T-helper 2 cell (primary cell): Measurements from ENCODE around the gene ACOT9.
"Not testable (repeated sequence)": the region's sequence is repeated elsewhere in the genome, so short reads cannot be mapped to it uniquely, and the experiment has no call there.

Experiments used
- DNase-seq, 5 experiments: peaks; one replicate each; pipeline versions ENCODE4 v3.0.0 to v3.0.0-alpha.2; 2012 to 2022

ACOT9 gene

GRCh38 chrX:23765868-23766267 lies 22.8 kb upstream of the ACOT9 start:
- DNase-seq = no peak

DNA sequence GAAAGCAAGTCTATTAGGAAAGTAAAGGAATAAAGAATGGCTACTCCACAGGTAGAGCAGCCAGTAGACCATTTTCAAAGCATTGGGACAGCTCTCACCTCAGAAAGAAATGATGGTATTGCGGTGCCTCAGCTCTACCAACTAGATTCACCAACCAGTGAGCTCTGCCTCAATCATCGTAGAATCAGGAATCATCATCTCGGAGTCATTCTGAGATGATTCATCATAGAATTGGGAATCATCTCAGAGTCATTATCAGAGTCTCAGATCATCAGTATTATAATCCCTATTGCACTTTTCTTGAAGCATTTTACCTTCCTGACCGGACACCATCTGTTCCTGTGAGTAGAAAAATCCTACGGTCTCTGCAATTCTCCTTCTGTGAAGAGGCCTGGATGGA lies 22.4 kb upstream of the ACOT9 start:
- no peak for DNase-seq

DNA sequence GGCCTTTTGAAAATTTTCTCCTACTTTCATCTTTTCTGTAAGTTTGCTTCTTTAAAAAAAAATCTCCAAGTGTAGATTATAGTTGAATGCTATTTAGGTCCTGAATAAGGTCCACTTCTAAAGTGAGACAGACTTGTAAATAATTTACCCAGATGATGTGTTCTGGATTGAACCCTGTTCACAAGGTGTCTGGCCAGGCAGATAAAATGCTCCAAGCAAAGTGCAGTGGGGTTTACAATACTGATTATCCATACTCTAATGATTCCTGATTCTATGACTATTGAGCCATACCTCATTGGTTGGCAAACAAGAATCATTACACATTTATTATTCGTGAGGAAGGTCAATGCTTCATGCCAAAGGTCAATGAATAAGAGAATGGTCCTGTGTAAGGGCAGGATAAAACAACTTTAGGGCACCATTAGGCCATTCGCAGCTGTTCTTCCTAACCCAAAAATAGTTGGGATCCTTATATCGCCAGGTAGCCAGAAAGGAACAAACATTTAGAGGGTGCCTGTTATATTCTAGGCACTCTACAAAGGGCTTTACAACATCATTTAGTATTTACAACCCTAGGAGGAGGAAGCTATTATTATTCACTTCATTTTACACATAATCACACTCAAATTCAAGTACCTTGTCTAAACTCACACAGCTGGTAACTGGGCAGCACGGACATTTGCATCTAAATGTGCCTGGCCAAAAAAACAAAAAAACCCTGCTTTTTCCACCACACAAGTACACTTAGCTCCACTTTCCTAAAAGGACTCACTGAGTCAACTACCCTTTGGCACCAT lies 21.3 kb upstream of the ACOT9 start:
- no peak for DNase-seq

- no peak for DNase-seq
Observed at GRCh38 chrX:23759821-23760220, 16.7 kb upstream of the ACOT9 start.

GRCh38 chrX:23756165-23756564 lies 13.1 kb upstream of the ACOT9 start:
- DNase-seq = peak in 4 of 5 experiments; percentile 10 to 78 (median 42)

- DNase-seq = no peak
Observed at GRCh38 chrX:23754664-23755063, 11.6 kb upstream of the ACOT9 start.

DNA sequence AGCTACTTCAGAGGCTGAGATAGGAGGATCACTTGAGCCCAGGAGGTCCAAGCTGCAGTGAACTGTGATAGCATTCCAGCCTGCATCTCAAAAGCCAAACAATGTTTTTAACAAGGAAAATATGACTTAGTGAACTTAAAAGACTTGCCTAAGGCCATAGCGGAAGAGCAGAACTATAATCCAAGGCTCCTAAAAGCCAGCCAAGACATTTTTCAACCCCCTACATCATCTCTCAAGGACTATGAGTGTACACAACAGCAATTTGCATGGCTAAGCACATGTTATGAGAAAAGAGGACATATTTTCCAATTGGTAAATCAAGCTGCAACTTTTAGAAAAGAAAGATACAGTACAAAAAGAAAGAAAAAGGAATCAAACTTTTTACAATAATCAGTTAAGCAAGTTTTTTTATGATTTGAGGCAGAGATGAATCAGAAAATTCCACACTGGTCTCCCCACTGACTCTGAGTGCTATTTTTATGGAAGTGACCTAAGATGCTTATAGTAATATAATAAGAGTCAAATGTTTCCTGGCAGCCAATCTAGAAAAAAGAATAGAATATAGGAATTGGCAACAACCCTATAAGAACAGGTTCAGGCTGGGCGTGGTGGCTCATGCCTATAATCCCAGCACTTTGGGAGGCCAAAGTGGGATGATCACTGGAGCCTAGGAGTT lies 9.8 kb upstream of the ACOT9 start:
- no peak for DNase-seq

DNA sequence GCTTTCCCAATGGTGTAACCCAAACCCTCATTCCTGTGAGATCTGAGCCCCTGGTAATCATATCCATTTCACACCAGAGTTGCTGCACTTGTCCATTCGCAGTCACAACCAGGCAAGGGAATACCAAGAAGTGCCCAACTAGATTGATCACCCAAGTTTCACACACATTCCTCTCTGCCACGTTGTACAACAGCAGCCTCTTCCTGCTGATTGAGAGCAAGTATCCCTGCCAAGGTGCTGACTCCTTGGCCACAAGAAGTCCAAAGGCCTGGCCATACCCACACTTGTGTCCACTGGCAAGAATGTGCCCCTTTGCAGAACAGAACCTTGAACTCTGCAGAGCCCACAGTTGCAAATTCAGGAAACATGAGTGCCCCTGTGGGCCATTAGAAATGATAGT lies 6.5 kb upstream of the ACOT9 start:
- DNase-seq = no peak

DNA sequence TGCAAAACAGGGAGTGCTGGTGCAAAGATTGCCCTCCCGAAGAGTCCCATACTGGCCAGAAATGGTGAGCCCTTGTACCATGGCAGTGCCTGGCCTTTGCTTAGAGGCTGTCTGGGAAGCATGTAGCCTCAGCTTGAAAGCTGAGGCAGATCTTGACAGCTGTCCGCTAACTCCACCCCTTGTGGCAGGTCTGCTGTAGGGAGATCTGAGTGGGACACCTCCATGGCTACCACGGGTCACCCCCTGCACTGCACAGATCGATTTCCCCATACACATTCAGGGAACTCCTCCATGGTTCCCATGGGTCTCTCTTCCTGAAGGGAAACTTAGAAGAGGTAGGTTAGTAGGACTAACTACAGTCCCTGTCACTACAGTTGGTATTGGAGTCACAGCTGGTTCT lies 6.1 kb upstream of the ACOT9 start:
- DNase-seq = no peak

GRCh38 chrX:23745786-23746185 lies 2.7 kb upstream of the ACOT9 start:
- peak in 2 of 5 experiments; percentile 19 to 75 for DNase-seq

DNA sequence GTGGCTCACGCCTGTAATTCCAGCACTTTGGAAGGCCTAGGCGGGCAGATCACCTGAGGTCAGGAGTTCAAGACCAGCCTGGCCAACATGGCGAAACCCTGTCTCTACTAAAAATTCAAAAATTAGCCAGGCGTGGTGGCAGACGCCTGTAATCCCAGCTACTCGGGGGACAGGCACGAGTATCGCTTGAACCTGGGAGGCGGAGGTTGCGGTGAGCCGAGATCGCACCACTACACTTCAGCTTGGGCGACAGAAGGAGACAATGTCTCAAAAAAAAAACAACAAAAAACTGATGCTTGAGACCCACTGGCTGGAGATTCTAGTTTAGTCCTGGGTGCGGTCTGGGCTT lies 521 bp upstream of the ACOT9 start:
- not testable (repeated sequence) for DNase-seq

DNA sequence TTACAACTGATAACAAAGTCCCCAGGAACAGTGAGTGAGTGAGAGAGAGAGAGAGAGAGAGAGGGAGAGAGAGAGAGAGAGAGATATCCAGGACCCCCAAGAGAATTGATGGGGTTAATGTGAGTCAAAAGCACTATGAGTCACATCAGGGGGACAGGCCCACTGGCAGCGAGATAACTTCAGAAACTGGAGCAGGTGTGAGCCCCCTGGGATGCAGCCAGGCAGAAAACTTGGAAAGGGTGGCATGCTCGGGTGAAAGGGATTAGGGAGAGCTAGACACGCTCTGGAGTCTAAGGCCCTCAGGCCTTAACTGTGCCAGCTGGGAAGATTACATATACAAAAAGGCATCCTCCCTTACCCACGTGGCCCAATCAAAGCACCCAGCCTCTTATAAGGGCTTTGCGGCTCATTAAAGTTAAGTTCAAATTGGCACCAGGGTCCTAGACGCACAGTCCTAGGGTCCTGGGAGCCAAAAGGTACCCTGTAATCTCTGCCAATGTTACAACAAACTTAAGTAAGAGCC lies 841 bp downstream of the ACOT9 start:
- DNase-seq = peak in 1 of 5 experiments; percentile 44

DNA sequence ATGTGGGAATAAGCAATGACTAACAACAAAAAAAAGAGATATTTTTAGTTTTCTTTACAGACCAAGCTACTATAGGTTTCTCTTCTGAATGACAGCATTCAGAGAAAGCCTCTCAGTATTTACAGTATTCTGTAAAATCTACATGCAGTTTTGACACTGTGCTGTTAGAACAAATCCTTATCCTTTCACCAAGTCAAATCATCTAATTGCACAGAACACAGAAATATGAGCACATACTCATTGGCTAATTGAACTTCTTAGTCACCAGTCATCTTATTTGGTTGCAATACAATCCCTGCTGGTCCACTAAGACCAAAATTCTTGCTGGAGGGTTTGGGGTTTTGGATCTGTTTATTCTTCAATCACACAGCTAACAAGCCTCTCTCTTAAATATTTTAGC lies 5.7 kb downstream of the ACOT9 start:
- no peak for DNase-seq

DNA sequence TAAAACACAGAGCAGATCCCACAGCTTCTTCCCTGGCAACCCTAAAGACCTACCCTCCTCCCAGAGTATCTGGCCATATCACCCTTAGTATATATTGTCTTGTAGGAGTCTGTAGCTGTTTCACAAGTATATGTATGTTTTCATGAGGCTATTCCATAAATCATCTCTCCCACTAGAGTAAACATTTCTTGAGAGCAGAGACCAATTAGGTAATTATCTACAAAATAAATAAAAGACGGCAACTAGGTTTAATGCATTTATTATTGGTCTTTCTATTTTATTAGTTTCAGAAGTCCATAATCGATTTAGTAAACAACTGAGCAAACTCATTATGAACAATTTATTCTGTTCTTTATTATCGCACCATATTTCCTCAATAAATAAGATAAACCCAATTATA lies 7.0 kb downstream of the ACOT9 start:
- DNase-seq = no peak

- DNase-seq = peak in 1 of 5 experiments; percentile 87
Observed at GRCh38 chrX:23732704-23733103, 10.4 kb downstream of the ACOT9 start.

- DNase-seq = no peak
Observed at GRCh38 chrX:23731951-23732350, 11.1 kb downstream of the ACOT9 start.

DNA sequence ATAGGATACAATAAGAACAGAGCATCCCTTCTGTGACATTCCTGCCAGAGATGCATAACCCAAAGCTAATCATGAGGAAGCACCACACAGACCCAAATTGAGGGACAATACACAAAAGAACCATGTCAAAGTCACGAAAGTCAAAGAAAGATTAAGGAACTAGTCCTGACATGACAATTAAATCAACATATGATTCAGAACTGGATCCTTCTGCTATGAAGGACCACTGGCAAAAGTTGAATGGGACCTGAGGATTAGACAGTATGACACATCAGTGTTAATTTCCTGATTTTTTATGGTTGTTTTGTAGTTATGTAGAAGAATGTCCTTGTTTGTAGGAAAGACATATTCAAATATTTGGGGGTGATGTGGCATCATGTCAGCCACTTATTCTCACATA lies 13.9 kb downstream of the ACOT9 start:
- DNase-seq = no peak

DNA sequence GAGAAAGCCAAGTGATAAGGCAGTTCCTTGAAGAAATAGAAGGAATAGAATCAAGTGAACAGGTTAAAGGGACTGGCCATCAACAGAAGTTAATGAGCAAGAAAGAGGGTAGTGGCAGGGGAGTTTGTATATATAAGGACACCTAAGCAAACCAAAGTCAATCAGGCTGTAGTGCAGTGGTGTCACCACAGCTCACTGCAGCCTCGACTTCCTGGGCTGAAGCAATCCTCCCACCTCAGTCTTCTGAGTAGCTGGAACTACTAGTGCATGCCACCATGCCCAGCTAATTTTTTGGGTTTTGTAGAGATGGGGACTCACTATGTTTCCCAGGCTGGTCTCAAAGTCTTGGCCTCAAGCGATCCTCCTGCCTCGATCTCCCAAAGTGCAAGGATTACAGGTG lies 15.9 kb downstream of the ACOT9 start:
- DNase-seq = no peak

DNA sequence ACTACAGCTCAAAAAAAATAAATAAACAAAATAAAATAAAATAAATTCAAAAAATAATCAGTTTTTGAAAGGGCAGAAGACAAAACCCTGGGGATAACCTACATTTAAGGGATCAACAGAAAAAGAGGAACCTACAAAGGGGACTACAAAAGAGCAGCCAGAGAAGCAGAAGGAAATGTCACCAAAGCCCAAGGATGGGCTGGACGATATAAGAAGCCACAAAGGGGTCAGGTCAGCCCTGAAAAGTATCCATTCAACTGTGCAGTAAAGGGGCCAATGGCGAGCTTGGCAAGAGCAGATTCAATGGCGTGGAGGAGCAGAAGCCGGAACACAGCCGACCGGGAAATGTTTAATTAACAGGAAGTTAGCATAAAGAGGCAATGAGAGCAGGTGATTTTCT lies 16.9 kb downstream of the ACOT9 start:
- no peak for DNase-seq

DNA sequence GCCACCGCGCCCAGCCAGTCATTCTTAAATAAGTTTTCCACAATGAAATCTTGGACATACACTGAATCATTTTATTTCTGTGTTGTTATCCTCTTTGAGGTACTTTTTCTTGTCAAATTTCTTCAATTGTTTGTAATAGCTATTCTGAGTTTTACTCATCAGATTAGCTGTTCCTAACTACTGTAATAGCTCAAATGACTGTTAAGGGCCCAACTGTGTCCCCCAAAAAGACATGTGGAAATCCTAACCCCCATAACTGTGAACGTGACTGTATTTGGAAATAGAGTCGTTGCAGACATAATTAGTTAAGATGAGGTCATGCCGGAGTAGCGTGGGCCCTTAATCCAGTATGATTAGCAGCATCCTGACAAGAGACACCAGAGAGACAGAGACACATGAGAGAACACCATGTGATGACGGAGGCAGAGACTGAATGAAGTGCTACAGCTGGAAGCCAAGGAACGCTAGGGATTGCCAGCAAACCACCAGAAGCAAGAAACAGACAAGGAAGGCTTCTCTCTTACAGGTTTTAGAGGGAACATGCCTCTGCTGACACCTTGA lies 22.9 kb downstream of the ACOT9 start:
- DNase-seq = no peak

DNA sequence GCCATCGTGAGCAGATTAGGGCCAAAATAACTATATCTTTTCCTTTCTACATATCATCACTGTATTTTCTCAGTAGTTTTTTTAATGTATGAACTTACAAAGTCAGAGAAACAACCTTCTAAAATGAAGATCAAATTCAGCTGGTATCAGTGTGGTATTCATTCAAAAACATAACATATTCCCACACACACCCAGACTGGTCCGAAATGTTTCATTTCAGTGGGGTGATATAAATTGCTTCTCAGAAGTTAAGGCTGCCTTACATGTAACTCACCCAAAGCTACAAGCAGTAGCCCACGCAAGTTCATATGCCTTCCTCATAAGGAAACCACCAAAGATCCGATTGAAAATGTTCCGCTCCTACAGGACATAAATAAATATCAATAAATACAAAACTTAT lies 37.8 kb downstream of the ACOT9 start:
- DNase-seq = no peak

- no peak for DNase-seq
Observed at GRCh38 chrX:23704673-23705206, 38.3 kb downstream of the ACOT9 start.

DNA sequence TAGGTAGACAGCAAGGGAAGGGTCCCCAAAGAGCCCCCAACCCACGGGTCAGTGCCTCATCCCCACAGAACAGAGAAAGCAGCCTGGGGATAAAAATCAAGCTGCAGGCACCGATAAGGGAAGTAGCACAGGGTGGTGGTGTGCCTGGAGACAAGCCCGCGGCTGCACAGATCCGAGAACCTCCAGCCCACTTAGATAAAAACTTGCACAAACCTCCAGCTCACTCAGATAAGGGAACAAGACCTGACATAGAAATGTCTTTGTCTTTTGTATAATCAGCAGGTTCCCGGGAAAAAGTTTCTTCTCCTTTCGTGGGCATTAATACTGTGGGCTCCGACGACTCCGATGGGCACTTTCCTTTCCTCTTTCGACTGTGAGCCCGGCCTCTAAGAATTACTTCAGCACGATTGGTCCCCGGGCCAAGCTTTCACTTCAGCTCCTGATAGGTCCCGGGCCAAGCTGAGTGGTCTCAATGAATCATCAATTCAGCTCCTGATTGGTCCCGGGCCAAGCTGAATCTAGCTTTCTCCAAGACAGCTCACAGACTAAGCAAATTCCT lies 43.4 kb downstream of the ACOT9 start:
- no peak for DNase-seq
